Prostate gland (tissue), 2 donors: ENCODE data around the gene GJC1.

Experiments
- POLR2A ChIP-seq: fragments of 450-650 bp; IDR thresholded peaks from one replicate; pipeline ENCODE4 v1.6.1; 2016; ENCODE audit warnings: antibody characterized with exemption, mild to moderate bottlenecking
- POLR2AphosphoS5 ChIP-seq: sonication (generic); formaldehyde crosslinking; IDR thresholded peaks from one replicate; pipeline ENCODE4 v1.6.1; 2017; ENCODE audit warnings: antibody characterized with exemption
- TF ChIP-seq, protein P1 (sequence below), 4 experiments: fragments of 200-600 bp in 2 of 4; fragments of 450-650 bp in 2 of 4; sonication (generic) in 2 of 4; IDR thresholded peaks; 1 replicate in 3 of 4; 2 replicates in 1 of 4; pipeline ENCODE4 v1.5.1; 2016 to 2019; ENCODE audit warnings: antibody characterized with exemption in 4 of 4, mild to moderate bottlenecking in 2 of 4, moderate library complexity in 2 of 4

- TF ChIP-seq POLR2AphosphoS5: no peak
- no peak for TF ChIP-seq POLR2A
- TF ChIP-seq, protein P1, sequence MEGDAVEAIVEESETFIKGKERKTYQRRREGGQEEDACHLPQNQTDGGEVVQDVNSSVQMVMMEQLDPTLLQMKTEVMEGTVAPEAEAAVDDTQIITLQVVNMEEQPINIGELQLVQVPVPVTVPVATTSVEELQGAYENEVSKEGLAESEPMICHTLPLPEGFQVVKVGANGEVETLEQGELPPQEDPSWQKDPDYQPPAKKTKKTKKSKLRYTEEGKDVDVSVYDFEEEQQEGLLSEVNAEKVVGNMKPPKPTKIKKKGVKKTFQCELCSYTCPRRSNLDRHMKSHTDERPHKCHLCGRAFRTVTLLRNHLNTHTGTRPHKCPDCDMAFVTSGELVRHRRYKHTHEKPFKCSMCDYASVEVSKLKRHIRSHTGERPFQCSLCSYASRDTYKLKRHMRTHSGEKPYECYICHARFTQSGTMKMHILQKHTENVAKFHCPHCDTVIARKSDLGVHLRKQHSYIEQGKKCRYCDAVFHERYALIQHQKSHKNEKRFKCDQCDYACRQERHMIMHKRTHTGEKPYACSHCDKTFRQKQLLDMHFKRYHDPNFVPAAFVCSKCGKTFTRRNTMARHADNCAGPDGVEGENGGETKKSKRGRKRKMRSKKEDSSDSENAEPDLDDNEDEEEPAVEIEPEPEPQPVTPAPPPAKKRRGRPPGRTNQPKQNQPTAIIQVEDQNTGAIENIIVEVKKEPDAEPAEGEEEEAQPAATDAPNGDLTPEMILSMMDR (IDR thresholded peaks at IDR 0.05): no peak
Measured at GRCh38 chr17:44847586-44847985, 17.5 kb upstream of the GJC1 start, which contains the start of gene HIGD1B.
